Nasal cavity respiratory epithelium epithelial cell of viscerocranial mucosa (primary cell): ENCODE measurements around the gene NEIL1. TPM values are rescaled to one million over a fixed set of nuclear protein-coding genes. Genes with fewer than 3 reads are reported as not detected.

Source experiments
- total RNA-seq: library from RNA; depleted of rRNA; stranded (reverse); fragments of >200 nt; gene quantifications from 2 replicates; pipeline ENCODE4 v1.2.3, GENCODE V29; 2014

Gene NEIL1, protein sequence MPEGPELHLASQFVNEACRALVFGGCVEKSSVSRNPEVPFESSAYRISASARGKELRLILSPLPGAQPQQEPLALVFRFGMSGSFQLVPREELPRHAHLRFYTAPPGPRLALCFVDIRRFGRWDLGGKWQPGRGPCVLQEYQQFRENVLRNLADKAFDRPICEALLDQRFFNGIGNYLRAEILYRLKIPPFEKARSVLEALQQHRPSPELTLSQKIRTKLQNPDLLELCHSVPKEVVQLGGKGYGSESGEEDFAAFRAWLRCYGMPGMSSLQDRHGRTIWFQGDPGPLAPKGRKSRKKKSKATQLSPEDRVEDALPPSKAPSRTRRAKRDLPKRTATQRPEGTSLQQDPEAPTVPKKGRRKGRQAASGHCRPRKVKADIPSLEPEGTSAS
- total RNA-seq: 3.1 and 10.7 TPM in 2 replicates

DNA sequence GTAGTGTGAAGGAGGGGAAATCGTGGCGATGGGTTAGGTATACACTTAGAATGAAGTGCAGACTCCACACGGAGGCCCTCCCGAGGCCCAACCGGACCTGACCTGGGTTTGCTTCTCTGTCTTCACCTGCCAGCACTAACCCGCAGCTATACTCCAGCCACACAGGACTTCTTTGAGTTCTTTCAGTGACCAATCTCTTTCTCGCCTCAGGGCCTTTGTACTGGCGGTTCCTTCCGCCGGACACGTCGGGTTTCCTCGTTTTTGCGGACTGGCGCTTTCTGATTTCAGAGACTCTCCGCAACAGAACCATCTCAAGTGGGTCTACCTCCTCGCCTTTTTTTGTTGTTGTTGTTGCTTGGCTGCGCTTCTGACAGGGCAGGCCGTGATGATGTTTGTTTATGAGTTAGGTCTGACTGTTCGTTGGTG, at the start of gene NEIL1:
NEIL1 (plus strand) TSS at position 244 of the 426 bp plus-strand sequence. CDS start 1,867 bp downstream, outside the sequence.

DNA sequence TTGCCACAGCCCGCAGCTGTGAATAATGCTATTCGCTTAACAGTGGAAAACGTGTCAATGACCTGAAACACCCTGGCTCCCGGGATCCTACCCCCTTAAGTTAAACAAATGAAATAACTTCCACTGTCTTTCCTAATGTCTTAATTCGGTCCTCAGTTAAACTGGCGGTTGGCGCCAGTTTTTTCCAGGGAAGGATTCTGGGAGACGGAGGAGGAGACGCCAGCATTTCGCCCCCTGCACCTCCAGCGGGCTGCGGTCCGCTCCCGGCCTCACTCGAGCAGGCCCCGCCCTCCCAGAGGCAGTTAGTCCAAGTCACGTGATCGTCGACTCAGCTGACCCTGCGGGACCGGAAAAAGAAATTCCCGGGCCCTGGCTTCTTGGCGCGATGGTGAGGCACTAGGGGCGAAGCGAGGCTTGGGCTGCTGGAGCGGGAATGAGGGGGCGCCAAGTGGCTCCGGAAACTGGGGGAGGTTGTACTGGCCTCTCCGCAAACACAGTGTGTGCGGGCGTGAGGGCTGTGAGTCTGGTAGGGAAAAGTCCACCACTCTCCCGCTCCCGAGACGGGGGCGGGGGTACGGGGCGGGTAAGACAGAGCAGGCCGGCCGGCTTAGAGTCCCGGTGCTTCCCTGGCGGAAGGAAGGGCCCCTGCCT, 11.0 kb upstream of the NEIL1 start, which contains the start of gene COMMD4:
COMMD4 (plus strand) TSS at position 359 of the 651 bp plus-strand sequence; CDS start at position 386, 27 bp downstream.

DNA sequence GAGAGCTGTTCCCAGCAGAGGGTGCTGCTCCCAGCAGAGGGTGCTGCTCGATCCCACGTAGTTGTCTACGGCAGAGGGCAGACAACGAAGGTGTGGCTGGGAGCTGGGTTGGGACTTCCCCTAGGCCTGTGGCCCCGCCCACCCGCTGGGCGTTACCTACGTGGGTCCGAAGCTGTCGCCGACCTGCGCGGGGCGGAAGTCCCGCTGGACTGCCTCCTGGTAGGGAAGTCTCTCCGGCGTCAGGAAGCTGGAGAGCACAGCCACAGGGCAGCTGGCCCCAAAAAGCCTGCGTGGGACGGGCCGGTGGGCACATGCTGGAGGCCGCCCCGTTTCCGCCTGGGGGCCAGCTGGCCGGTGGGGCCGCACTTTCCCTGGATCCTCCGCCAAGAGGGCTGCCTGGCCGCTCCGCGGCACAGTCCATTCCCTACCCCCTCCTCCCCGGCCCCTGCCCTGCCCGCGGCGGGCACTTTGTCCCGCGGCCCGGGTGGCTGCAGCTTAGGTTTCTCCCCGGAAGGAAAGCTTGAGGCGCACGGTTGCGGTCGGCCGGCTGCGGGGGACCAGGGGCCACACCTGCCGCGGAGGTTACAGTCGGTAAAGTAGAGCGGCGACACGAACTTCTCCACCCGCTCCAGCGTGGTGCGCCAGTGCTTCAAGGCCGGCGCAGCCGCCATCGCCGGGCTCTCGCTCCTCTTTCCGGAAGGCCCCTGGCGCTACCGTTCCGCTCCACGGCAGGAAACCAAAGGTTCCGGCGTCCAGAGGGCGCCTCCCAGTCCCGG, 21.3 kb downstream of the NEIL1 start, which contains the start of gene MAN2C1:
MAN2C1 (minus strand) TSS at position 695 of the 776 bp plus-strand sequence; CDS start at position 671, 24 bp downstream.

Other genes with a start within 250 kb of the NEIL1 start
- gene C15orf39, start 145.2 kb upstream of the NEIL1 start, total RNA-seq: 2.7 and 15.6 TPM in 2 replicates
- gene GOLGA6C, start 88.7 kb upstream of the NEIL1 start, total RNA-seq: not detected in 2 replicates
- under 0.01 TPM in 1 of 2 replicates, not detected in the other for gene GOLGA6D, start 64.2 kb upstream of the NEIL1 start, total RNA-seq
- 22.2 and 31.2 TPM in 2 replicates for gene COMMD4, start 11.0 kb upstream of the NEIL1 start, total RNA-seq
- 75.9 and 76.0 TPM in 2 replicates for gene MAN2C1, start 21.6 kb downstream of the NEIL1 start, total RNA-seq
- 20.5 and 48.7 TPM in 2 replicates for gene SIN3A, start 104.7 kb downstream of the NEIL1 start, total RNA-seq
- gene PTPN9, start 232.3 kb downstream of the NEIL1 start, total RNA-seq: 14.4 and 29.5 TPM in 2 replicates